Astrocyte (in vitro differentiated cells and primary cell): ENCODE results near the gene ATXN1. TPM values are rescaled to one million over a fixed set of nuclear protein-coding genes. Genes with fewer than 3 reads are reported as not detected.
A peak's percentile ranks its signal among the peaks of the same experiment; 100 is the strongest.

ENCODE experiments used
- DNase-seq: peaks from one replicate; pipeline ENCODE4 v3.0.0-alpha.2; 2010; ENCODE audit warnings: low read depth
- FAIRE-seq: peaks from 2 replicates; lab custom pipeline; 2011; peaks lifted over from hg19 to GRCh38; lab: Jason Lieb, UNC
- H2AFZ ChIP-seq: 2 replicates; pipeline ENCODE4 v1.6.0; 2012; ENCODE audit warnings: low read depth, low read length, inconsistent platforms
- H3K27ac ChIP-seq: 2 replicates; pipeline ENCODE4 v1.5.1; 2011; ENCODE audit warnings: low read depth, low read length, inconsistent platforms
- H3K27me3 ChIP-seq: 2 replicates; pipeline ENCODE4 v1.6.0; 2011; ENCODE audit warnings: low read length, inconsistent platforms; ENCODE audit not compliant: insufficient read depth
- H3K36me3 ChIP-seq: 2 replicates; pipeline ENCODE4 v1.5.1; 2011; ENCODE audit warnings: low read length, inconsistent platforms; ENCODE audit not compliant: insufficient read depth
- H3K4me1 ChIP-seq: 2 replicates; pipeline ENCODE4 v1.5.1; 2011; ENCODE audit warnings: low read length, inconsistent platforms; ENCODE audit not compliant: insufficient read depth
- H3K4me2 ChIP-seq: 2 replicates; pipeline ENCODE4 v1.6.0; 2012; ENCODE audit warnings: low read length, inconsistent platforms
- H3K4me3 ChIP-seq: 2 replicates; pipeline ENCODE4 v1.5.1; 2011; ENCODE audit warnings: low read depth, mild to moderate bottlenecking, low read length, inconsistent platforms; ENCODE audit not compliant: insufficient read depth
- H3K79me2 ChIP-seq: 2 replicates; pipeline ENCODE4 v1.6.0; 2012; ENCODE audit warnings: mild to moderate bottlenecking, low read length, inconsistent platforms; ENCODE audit not compliant: insufficient read depth
- H3K9ac ChIP-seq: 2 replicates; pipeline ENCODE4 v1.6.0; 2012; ENCODE audit warnings: mild to moderate bottlenecking, low read length, inconsistent platforms
- H3K9me3 ChIP-seq: 2 replicates; pipeline ENCODE4 v1.5.1; 2012; ENCODE audit warnings: low read depth, mild to moderate bottlenecking, low read length, inconsistent platforms; ENCODE audit not compliant: insufficient read depth
- H4K20me1 ChIP-seq: 2 replicates; pipeline ENCODE4 v1.6.0; 2012; ENCODE audit warnings: low read length, inconsistent platforms; ENCODE audit not compliant: insufficient read depth
- H3K27ac Mint-ChIP-seq: one replicate; pipeline ENCODE4 v1.8.0; 2021; ENCODE audit warnings: mild to moderate bottlenecking, mixed read lengths; ENCODE audit not compliant: unreplicated experiment
- H3K27me3 Mint-ChIP-seq: one replicate; pipeline ENCODE4 v1.8.0; 2021; ENCODE audit warnings: low read depth, mixed read lengths; ENCODE audit not compliant: unreplicated experiment
- H3K36me3 Mint-ChIP-seq: one replicate; pipeline ENCODE4 v1.8.0; 2021; ENCODE audit warnings: low read depth, mixed read lengths; ENCODE audit not compliant: unreplicated experiment
- H3K4me1 Mint-ChIP-seq: one replicate; pipeline ENCODE4 v1.8.0; 2021; ENCODE audit warnings: low read depth, mixed read lengths; ENCODE audit not compliant: unreplicated experiment
- H3K4me3 Mint-ChIP-seq: one replicate; pipeline ENCODE4 v1.8.0; 2021; ENCODE audit warnings: mild to moderate bottlenecking, moderate library complexity, mixed read lengths; ENCODE audit not compliant: unreplicated experiment
- H3K9me3 Mint-ChIP-seq: one replicate; pipeline ENCODE4 v1.8.0; 2021; ENCODE audit warnings: mild to moderate bottlenecking, mixed read lengths; ENCODE audit not compliant: unreplicated experiment
- CTCF ChIP-seq: IDR thresholded peaks from 2 replicates; pipeline ENCODE4 v1.5.1; 2011; ENCODE audit warnings: low read depth, mild to moderate bottlenecking, inconsistent platforms, low read length, moderate library complexity; ENCODE audit not compliant: insufficient read depth
- EZH2 ChIP-seq: IDR thresholded peaks from 2 replicates; pipeline ENCODE4 v1.6.1; 2012; ENCODE audit warnings: mild to moderate bottlenecking, low read length, inconsistent platforms; ENCODE audit not compliant: insufficient read depth
- total RNA-seq: library from RNA; stranded (reverse); gene quantifications from 2 replicates; pipeline ENCODE4 v1.2.1, GENCODE V29; 2021

The ATXN1 gene
- total RNA-seq, 1 donor from 2014 or later, result 70.9 TPM

GRCh38 chr6:16425881-16426615 lies 335.2 kb downstream of the ATXN1 start:
- H3K4me1 Mint-ChIP-seq, result peaks cover 8% of the 10 kb centered on the region
- no peak for FAIRE-seq
- H3K4me3 Mint-ChIP-seq, result no peak overlapping the region

GRCh38 chr6:16421462-16421960 lies 339.7 kb downstream of the ATXN1 start:
- no peaks in the 10 kb centered on the region for H3K36me3 ChIP-seq
- H3K4me3 ChIP-seq, result no peak overlapping the region
- peaks cover 14% of the 10 kb centered on the region for H4K20me1 ChIP-seq
- no peaks in the 10 kb centered on the region for H3K27me3 ChIP-seq
- H3K4me1 ChIP-seq, result peaks cover 13% of the 10 kb centered on the region
- H3K9me3 ChIP-seq, result no peaks in the 10 kb centered on the region
- Mint-ChIP-seq H3K27ac (no peak overlapping the region), H3K27me3 (no peaks in the 10 kb centered on the region), H3K4me1 (peaks cover 6% of the 10 kb centered on the region), H3K9me3 (no peaks in the 10 kb centered on the region), H3K4me3 (no peak overlapping the region), H3K36me3 (peaks cover 2% of the 10 kb centered on the region)
- TF ChIP-seq EZH2 (no peak), CTCF (no peak)
- H3K79me2 ChIP-seq, result peaks cover 2% of the 10 kb centered on the region
- H3K4me2 ChIP-seq, result peak overlapping the region; percentile 57
- no peak overlapping the region for H2AFZ ChIP-seq
- DNase-seq (no peak), FAIRE-seq (no peak)
- peak overlapping the region; percentile 52 for H3K27ac ChIP-seq
- peak overlapping the region; percentile 19 for H3K9ac ChIP-seq

More at GRCh38 chr6:16425881-16426615, 335.2 kb downstream of the ATXN1 start:
- H3K79me2 ChIP-seq, result peaks cover 5% of the 10 kb centered on the region
- H3K27ac ChIP-seq, result no peak overlapping the region
- no peak overlapping the region for H3K4me3 ChIP-seq
- Mint-ChIP-seq H3K36me3 (peaks cover 12% of the 10 kb centered on the region), H3K9me3 (no peaks in the 10 kb centered on the region), H3K27me3 (no peaks in the 10 kb centered on the region), H3K27ac (no peak overlapping the region)
- no peak overlapping the region for H3K9ac ChIP-seq
- no peaks in the 10 kb centered on the region for H3K9me3 ChIP-seq
- no peaks in the 10 kb centered on the region for H3K27me3 ChIP-seq
- no peak for DNase-seq
- TF ChIP-seq EZH2 (no peak), CTCF (no peak)
- no peak overlapping the region for H2AFZ ChIP-seq
- no peak overlapping the region for H3K4me2 ChIP-seq
- H3K36me3 ChIP-seq, result peaks cover 7% of the 10 kb centered on the region
- H4K20me1 ChIP-seq, result peaks cover 43% of the 10 kb centered on the region
- H3K4me1 ChIP-seq, result peaks cover 12% of the 10 kb centered on the region
